ENCODE measurements around the gene PTPN14.

Gene PTPN14

GRCh38 chr1:214449371-214449770, 102.0 kb downstream of the PTPN14 start:
- DNase-seq, result no peak

- DNase-seq, result no peak
Observed at GRCh38 chr1:214448536-214448935, 102.9 kb downstream of the PTPN14 start.

GRCh38 chr1:214447557-214447871, 103.9 kb downstream of the PTPN14 start:
- DNase-seq, result peak in 1 of 2 experiments; percentile 63

GRCh38 chr1:214446772-214447556, 104.4 kb downstream of the PTPN14 start:
- peak; percentile 87 to 93 for DNase-seq

- peak in 1 of 2 experiments; percentile 52 for DNase-seq
Observed at GRCh38 chr1:214445831-214446614, 105.4 kb downstream of the PTPN14 start.

- no peak for DNase-seq
Observed at GRCh38 chr1:214445199-214445598, 106.2 kb downstream of the PTPN14 start.

- no peak for DNase-seq
Observed at GRCh38 chr1:214444182-214444939, 107.0 kb downstream of the PTPN14 start.

GRCh38 chr1:214441119-214441518, 110.3 kb downstream of the PTPN14 start:
- DNase-seq, result peak in 1 of 2 experiments; percentile 11

GRCh38 chr1:214440219-214440965, 111.0 kb downstream of the PTPN14 start:
- DNase-seq, result no peak

GRCh38 chr1:214439352-214440119, 111.9 kb downstream of the PTPN14 start:
- DNase-seq, result peak in 1 of 2 experiments; percentile 34

- DNase-seq, result no peak
Observed at GRCh38 chr1:214438530-214438929, 112.9 kb downstream of the PTPN14 start.

GRCh38 chr1:214438075-214438474, 113.3 kb downstream of the PTPN14 start:
- no peak for DNase-seq

- DNase-seq, result no peak
Observed at GRCh38 chr1:214435867-214436266, 115.5 kb downstream of the PTPN14 start.

GRCh38 chr1:214432245-214432644, 119.2 kb downstream of the PTPN14 start:
- no peak for DNase-seq

- DNase-seq, result no peak
Observed at GRCh38 chr1:214429951-214430770, 121.2 kb downstream of the PTPN14 start.

GRCh38 chr1:214427871-214428277, 123.5 kb downstream of the PTPN14 start:
- peak; percentile 93 to 97 for DNase-seq

GRCh38 chr1:214426426-214426812, 125.0 kb downstream of the PTPN14 start:
- DNase-seq, result no peak

GRCh38 chr1:214425716-214426425, 125.5 kb downstream of the PTPN14 start:
- DNase-seq, result no peak

- DNase-seq, result no peak
Observed at GRCh38 chr1:214425101-214425500, 126.3 kb downstream of the PTPN14 start.

- no peak for DNase-seq
Observed at GRCh38 chr1:214423045-214423444, 128.4 kb downstream of the PTPN14 start.

Data from SW 1271 (cell line).